ENCODE measurements around the gene KCNH2. TPM values are rescaled to one million over a fixed set of nuclear protein-coding genes. Genes with fewer than 3 reads are reported as not detected.

The KCNH2 gene
- total RNA-seq, 2 donors from 2014 or later, result 3.6 to 5.3 TPM

- H3K36me3 ChIP-seq (replicated peaks in 1 of 2; ENCODE audit: insufficient read depth in 1 of 2, low read depth in 2 of 2), result no peaks in the 10 kb centered on the region
- 71 to 74% methylated on average over 14 of the region's 14 CpGs for WGBS, 2 donors
- DNase-seq, result no peak
- H3K9me3 ChIP-seq, result no peaks in the 10 kb centered on the region
- intact Hi-C loops (cut with DNase I), result no loop called here
- H3K27me3 ChIP-seq, result no peaks in the 10 kb centered on the region
- peak overlapping the region in 3 of 4 donors; percentile 46 to 75 (median 61) for H3K27ac ChIP-seq
- TF ChIP-seq, protein P1, sequence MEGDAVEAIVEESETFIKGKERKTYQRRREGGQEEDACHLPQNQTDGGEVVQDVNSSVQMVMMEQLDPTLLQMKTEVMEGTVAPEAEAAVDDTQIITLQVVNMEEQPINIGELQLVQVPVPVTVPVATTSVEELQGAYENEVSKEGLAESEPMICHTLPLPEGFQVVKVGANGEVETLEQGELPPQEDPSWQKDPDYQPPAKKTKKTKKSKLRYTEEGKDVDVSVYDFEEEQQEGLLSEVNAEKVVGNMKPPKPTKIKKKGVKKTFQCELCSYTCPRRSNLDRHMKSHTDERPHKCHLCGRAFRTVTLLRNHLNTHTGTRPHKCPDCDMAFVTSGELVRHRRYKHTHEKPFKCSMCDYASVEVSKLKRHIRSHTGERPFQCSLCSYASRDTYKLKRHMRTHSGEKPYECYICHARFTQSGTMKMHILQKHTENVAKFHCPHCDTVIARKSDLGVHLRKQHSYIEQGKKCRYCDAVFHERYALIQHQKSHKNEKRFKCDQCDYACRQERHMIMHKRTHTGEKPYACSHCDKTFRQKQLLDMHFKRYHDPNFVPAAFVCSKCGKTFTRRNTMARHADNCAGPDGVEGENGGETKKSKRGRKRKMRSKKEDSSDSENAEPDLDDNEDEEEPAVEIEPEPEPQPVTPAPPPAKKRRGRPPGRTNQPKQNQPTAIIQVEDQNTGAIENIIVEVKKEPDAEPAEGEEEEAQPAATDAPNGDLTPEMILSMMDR (IDR thresholded peaks at IDR 0.05), result no peak
- no peak for TF ChIP-seq POLR2A (IDR thresholded peaks at IDR 0.05)
- no peak overlapping the region for H3K4me3 ChIP-seq
- no peak for ATAC-seq
- peaks cover 34% of the 10 kb centered on the region for H3K4me1 ChIP-seq
These were observed 75.8 kb downstream of the KCNH2 start for GRCh38 chr7:150902078-150903033.

GRCh38 chr7:150901160-150902035, 76.7 kb downstream of the KCNH2 start:
- H3K9me3 ChIP-seq, result no peaks in the 10 kb centered on the region
- H3K4me1 ChIP-seq, result peaks cover 34% of the 10 kb centered on the region
- intact Hi-C loops (cut with DNase I), result no loop called here
- no peaks in the 10 kb centered on the region for H3K27me3 ChIP-seq
- H3K4me3 ChIP-seq, result no peak overlapping the region
- no peaks in the 10 kb centered on the region for H3K36me3 ChIP-seq (replicated peaks in 1 of 2; ENCODE audit: insufficient read depth in 1 of 2, low read depth in 2 of 2)
- H3K27ac ChIP-seq, result peak overlapping the region in 3 of 4 donors; percentile 46 to 75 (median 61)
- DNase-seq, result peak; percentile 41 to 63 (median 58)
- 34 to 42% methylated on average over 10 to 15 of the region's 15 CpGs for WGBS, 2 donors
- ATAC-seq, result peak; percentile 25
- TF ChIP-seq, protein P1 (IDR thresholded peaks at IDR 0.05), result no peak
- no peak for TF ChIP-seq POLR2A (IDR thresholded peaks at IDR 0.05)

GRCh38 chr7:150900675-150901074, 77.4 kb downstream of the KCNH2 start:
- Histone ChIP-seq H3K4me1 (peaks cover 34% of the 10 kb centered on the region), H3K9me3 (no peaks in the 10 kb centered on the region), H3K27me3 (no peaks in the 10 kb centered on the region), H3K36me3 (replicated peaks in 1 of 2; ENCODE audit: insufficient read depth in 1 of 2, low read depth in 2 of 2) (no peaks in the 10 kb centered on the region), H3K27ac (peak overlapping the region in 3 of 4 donors; percentile 46 to 75 (median 61)), H3K4me3 (no peak overlapping the region)
- intact Hi-C loops (cut with DNase I), result no loop called here
- DNase-seq (no peak), ATAC-seq (no peak)
- TF ChIP-seq, protein P1 (IDR thresholded peaks at IDR 0.05), result no peak
- TF ChIP-seq POLR2A (IDR thresholded peaks at IDR 0.05), result no peak
- WGBS, 2 donors, result 78 to 80% methylated on average over 8 of the region's 8 CpGs

- H3K36me3 ChIP-seq (replicated peaks in 1 of 2; ENCODE audit: insufficient read depth in 1 of 2, low read depth in 2 of 2), result no peaks in the 10 kb centered on the region
- H3K27ac ChIP-seq, result no peak overlapping the region
- H3K4me3 ChIP-seq, result no peak overlapping the region
- H3K9me3 ChIP-seq, result peaks cover 0 to 6% (median 0%) of the 10 kb centered on the region in 3 donors
- peak; percentile 63 for ATAC-seq
- H3K27me3 ChIP-seq, result no peaks in the 10 kb centered on the region
- TF ChIP-seq POLR2A (IDR thresholded peaks at IDR 0.05), result no peak
- TF ChIP-seq, protein P1 (IDR thresholded peaks at IDR 0.05), result peak; percentile 84 to 97 (median 91)
- 8% methylated on average over 6 to 22 of the region's 22 CpGs for WGBS, 2 donors
- DNase-seq, result peak; percentile 76 to 81 (median 76)
- H3K4me1 ChIP-seq, result peaks cover 28% of the 10 kb centered on the region
- intact Hi-C loops (cut with DNase I), result loop anchor here (5.0 to 10.0 kb wide), 2 partner anchors 89 to 216 kb away; no protein-coding TSS in a partner anchor
These were observed 79.6 kb downstream of the KCNH2 start for GRCh38 chr7:150898475-150899011.

Measured in body of pancreas (tissue), 4 donors.